ENCODE data around the gene PDE4B. TPM values are rescaled to one million over a fixed set of nuclear protein-coding genes. Genes with fewer than 3 reads are reported as not detected.

Gene PDE4B
- total RNA-seq, 1 experiment from 2014 or later, result not detected

DNA sequence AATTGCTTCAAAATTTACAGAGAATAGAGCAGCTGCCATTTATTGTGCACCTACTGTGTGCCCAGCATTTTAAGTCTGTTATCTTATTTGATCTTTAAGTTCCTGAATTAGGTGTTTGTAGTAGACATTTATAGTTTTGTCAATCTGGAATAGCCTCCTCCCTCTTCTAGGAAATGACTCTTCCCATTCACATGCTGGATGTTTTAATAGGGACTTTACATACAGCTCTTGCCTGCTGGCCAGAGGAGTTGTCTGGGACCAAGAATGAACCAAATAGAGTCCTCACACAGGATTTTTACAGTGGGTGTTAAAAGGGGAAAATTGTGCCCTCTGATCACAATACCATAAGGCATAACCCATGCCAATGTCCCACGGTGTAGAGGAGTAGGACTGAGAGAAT lies 367.1 kb downstream of the PDE4B start:
- ChIA-PET CTCF (no interaction called here), POLR2A (no interaction called here)
- no peaks in the 10 kb centered on the region for H3K4me1 Mint-ChIP-seq (ENCODE audit: low read depth, unreplicated experiment)
- no TSS peak for BruUV-seq (replicated peaks)
- Histone ChIP-seq H3K27me3 (replicated peaks; ENCODE audit: control insufficient read depth, insufficient read depth, low read length) (no peaks in the 10 kb centered on the region), H3K4me1 (no peaks in the 10 kb centered on the region), H3K9me3 (no peaks in the 10 kb centered on the region), H3K36me3 (ENCODE audit: control insufficient read depth, insufficient read depth, low read length) (no peaks in the 10 kb centered on the region), H3K4me3 (ENCODE audit: low read depth, low read length) (no peak overlapping the region)
- no peak for TF ChIP-seq CTCF (IDR thresholded peaks at IDR 0.05; ENCODE audit: insufficient read depth in 1 of 2, low read depth in 1 of 2, low read length in 1 of 2, severe bottlenecking in 1 of 2, unreplicated experiment in 1 of 2)
- H3K9me3 Mint-ChIP-seq (ENCODE audit: unreplicated experiment), result no peaks in the 10 kb centered on the region
- DNase-seq, result no peak
- H3K27me3 Mint-ChIP-seq (ENCODE audit: insufficient read depth, unreplicated experiment), result no peaks in the 10 kb centered on the region
- no peaks in the 10 kb centered on the region for H3K36me3 Mint-ChIP-seq (ENCODE audit: insufficient read depth, unreplicated experiment)
- intact Hi-C loops (cut with micrococcal nuclease; ENCODE audit: unreplicated experiment), result no loop called here
- H3K27ac Mint-ChIP-seq (ENCODE audit: unreplicated experiment), result no peak overlapping the region
- H3K4me3 Mint-ChIP-seq (ENCODE audit: unreplicated experiment), result no peak overlapping the region

DNA sequence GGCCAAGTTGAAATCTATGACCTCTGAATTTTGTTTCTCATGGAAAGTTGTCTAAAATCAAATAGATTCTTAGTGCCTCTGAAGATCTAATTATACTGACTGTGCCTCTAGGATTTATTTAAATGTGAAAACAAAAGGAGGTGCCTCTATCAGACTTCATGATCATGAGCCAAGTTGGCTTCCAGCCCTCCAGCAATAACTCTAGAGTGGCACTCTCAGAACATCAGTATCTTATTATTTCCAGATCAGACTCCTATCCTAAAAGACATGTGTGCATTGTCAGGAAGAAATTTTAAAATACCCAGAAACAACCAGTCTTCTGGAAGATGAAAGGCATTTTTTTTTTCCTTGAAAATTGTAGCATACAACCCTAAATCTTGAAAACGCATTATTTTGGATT lies 368.0 kb downstream of the PDE4B start:
- H3K9me3 ChIP-seq, result no peaks in the 10 kb centered on the region
- ChIA-PET CTCF (no interaction called here), POLR2A (no interaction called here)
- no peaks in the 10 kb centered on the region for H3K4me1 Mint-ChIP-seq (ENCODE audit: low read depth, unreplicated experiment)
- no peaks in the 10 kb centered on the region for H3K36me3 ChIP-seq (ENCODE audit: control insufficient read depth, insufficient read depth, low read length)
- no TSS peak for BruUV-seq (replicated peaks)
- H3K9me3 Mint-ChIP-seq (ENCODE audit: unreplicated experiment), result no peaks in the 10 kb centered on the region
- no peaks in the 10 kb centered on the region for H3K4me1 ChIP-seq
- intact Hi-C loops (cut with micrococcal nuclease; ENCODE audit: unreplicated experiment), result no loop called here
- no peak for DNase-seq
- no peak for TF ChIP-seq CTCF (IDR thresholded peaks at IDR 0.05; ENCODE audit: insufficient read depth in 1 of 2, low read depth in 1 of 2, low read length in 1 of 2, severe bottlenecking in 1 of 2, unreplicated experiment in 1 of 2)
- no peaks in the 10 kb centered on the region for H3K27me3 ChIP-seq (replicated peaks; ENCODE audit: control insufficient read depth, insufficient read depth, low read length)
- H3K27me3 Mint-ChIP-seq (ENCODE audit: insufficient read depth, unreplicated experiment), result no peaks in the 10 kb centered on the region
- no peak overlapping the region for H3K4me3 Mint-ChIP-seq (ENCODE audit: unreplicated experiment)
- no peak overlapping the region for H3K4me3 ChIP-seq (ENCODE audit: low read depth, low read length)
- no peak overlapping the region for H3K27ac Mint-ChIP-seq (ENCODE audit: unreplicated experiment)
- H3K36me3 Mint-ChIP-seq (ENCODE audit: insufficient read depth, unreplicated experiment), result no peaks in the 10 kb centered on the region

GRCh38 chr1:66166753-66167152 lies 374.1 kb downstream of the PDE4B start:
- Mint-ChIP-seq H3K4me1 (ENCODE audit: low read depth, unreplicated experiment) (no peaks in the 10 kb centered on the region), H3K9me3 (ENCODE audit: unreplicated experiment) (no peaks in the 10 kb centered on the region), H3K36me3 (ENCODE audit: insufficient read depth, unreplicated experiment) (no peaks in the 10 kb centered on the region), H3K27ac (ENCODE audit: unreplicated experiment) (no peak overlapping the region), H3K4me3 (ENCODE audit: unreplicated experiment) (no peak overlapping the region), H3K27me3 (ENCODE audit: insufficient read depth, unreplicated experiment) (peaks cover 4% of the 10 kb centered on the region)
- ChIA-PET POLR2A (no interaction called here), CTCF (no interaction called here)
- intact Hi-C loops (cut with micrococcal nuclease; ENCODE audit: unreplicated experiment), result no loop called here
- H3K9me3 ChIP-seq, result no peaks in the 10 kb centered on the region
- DNase-seq, result no peak
- no peaks in the 10 kb centered on the region for H3K27me3 ChIP-seq (replicated peaks; ENCODE audit: control insufficient read depth, insufficient read depth, low read length)
- no peaks in the 10 kb centered on the region for H3K36me3 ChIP-seq (ENCODE audit: control insufficient read depth, insufficient read depth, low read length)
- no peaks in the 10 kb centered on the region for H3K4me1 ChIP-seq
- no TSS peak for BruUV-seq (replicated peaks)
- TF ChIP-seq CTCF (IDR thresholded peaks at IDR 0.05; ENCODE audit: insufficient read depth in 1 of 2, low read depth in 1 of 2, low read length in 1 of 2, severe bottlenecking in 1 of 2, unreplicated experiment in 1 of 2), result no peak
- no peak overlapping the region for H3K4me3 ChIP-seq (ENCODE audit: low read depth, low read length)
